HG03064 (cell line): ENCODE measurements around the gene MAP7D3.
"Not testable (repeated sequence)": the region's sequence is repeated elsewhere in the genome, so short reads cannot be mapped to it uniquely, and the experiment has no call there.

Source experiments
- ATAC-seq: cut with Tn5 transposase; IDR thresholded peaks from one replicate; pipeline ENCODE4 v1.9.1; 2021; ENCODE audit warnings: low read depth; ENCODE audit not compliant: unreplicated experiment

MAP7D3 gene

GRCh38 chrX:136251041-136251991 lies at the start of gene MAP7D3:
Gene MAP7D3, minus strand, starts transcription at chrX:136251400. Its CDS starts 42 bp downstream, at chrX:136251358.
- ATAC-seq: peak; percentile 77

- not testable (repeated sequence) for ATAC-seq
Observed at GRCh38 chrX:136300721-136301120, 49.5 kb upstream of the MAP7D3 start, which contains the start of gene ADGRG4. Gene ADGRG4, plus strand, starts transcription at chrX:136300963. Its CDS starts 7,815 bp downstream, at chrX:136308778.

DNA sequence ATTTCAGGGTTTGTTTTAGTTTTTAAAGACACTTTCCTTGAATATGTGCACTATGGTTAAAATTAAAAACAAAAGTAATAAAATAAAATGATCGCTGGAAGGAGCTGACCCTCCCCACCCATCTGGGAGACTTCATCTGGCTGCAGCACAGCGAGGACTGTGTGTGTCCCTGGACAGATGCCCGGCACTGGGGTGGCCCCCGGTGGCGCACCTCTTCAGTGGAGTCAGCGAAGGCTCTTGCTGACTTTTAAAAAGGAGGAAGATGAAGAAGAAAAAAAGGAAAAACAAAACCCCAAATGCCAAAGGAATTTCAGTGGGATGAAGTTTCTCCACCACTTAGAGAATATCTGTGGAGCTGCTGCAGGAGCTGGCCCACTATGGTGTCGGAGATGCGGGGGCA lies 44.2 kb upstream of the MAP7D3 start:
- ATAC-seq: no peak

- ATAC-seq: no peak
Observed at GRCh38 chrX:136292656-136293055, 41.5 kb upstream of the MAP7D3 start.

DNA sequence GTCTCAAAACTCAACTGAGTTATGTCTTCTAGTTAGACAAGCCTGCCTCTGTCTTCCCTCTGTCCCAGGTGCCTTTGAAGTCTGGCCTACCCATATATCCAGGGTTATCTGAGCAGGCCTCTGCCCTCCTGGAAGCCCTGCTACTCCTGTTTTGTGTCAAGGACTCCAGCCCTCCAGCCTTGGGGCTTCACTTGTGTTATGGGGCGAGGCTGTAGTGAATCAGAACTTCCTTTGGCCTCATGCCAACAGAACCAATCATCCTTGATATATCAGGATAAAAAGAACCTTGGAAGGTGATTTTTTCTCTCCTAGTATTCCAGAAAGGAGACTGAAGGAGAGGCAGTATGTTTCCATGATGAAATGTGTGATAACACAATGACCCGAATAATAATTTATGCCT lies 40.6 kb upstream of the MAP7D3 start:
- ATAC-seq: no peak

DNA sequence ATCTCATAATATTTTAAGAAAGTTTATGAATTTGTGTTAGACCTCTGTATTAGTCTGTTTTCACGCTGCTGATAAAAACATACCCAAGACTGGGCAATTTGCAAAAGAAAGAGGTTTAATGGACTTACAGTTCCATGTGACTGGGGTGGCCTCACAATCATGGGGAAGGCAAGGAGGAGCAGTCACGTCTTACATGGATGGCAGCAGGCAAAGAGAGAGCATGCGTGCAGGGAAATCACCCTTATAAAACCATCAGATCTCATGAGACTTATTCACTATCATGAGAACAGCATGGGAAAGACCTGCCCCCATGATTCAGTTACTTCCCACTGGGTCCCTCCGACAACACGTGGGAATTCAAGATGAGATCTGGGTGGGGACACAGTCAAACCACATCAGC lies 35.2 kb upstream of the MAP7D3 start:
- not testable (repeated sequence) for ATAC-seq

- no peak for ATAC-seq
Observed at GRCh38 chrX:136275553-136275952, 24.4 kb upstream of the MAP7D3 start.

DNA sequence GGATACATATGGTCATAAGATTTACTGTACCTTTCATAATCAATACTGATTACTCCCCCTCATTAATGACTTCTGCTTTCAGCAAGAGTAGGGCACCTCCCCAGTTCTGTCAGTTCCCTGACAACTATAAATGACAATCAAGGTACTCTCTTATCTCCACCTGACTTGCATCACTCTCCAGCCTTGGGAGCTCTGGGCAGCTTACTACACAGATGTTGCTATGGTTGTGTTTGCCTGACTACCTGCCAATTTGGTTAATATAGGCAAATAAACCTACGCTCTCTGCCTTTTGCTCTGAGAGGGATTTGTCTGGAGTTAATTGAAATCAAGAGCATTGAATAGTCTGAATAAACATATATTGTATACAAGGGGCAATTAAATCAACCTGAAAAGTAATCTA lies 22.8 kb upstream of the MAP7D3 start:
- no peak for ATAC-seq

- no peak for ATAC-seq
Observed at GRCh38 chrX:136272325-136272724, 21.1 kb upstream of the MAP7D3 start.

- no peak for ATAC-seq
Observed at GRCh38 chrX:136271300-136271699, 20.1 kb upstream of the MAP7D3 start.

DNA sequence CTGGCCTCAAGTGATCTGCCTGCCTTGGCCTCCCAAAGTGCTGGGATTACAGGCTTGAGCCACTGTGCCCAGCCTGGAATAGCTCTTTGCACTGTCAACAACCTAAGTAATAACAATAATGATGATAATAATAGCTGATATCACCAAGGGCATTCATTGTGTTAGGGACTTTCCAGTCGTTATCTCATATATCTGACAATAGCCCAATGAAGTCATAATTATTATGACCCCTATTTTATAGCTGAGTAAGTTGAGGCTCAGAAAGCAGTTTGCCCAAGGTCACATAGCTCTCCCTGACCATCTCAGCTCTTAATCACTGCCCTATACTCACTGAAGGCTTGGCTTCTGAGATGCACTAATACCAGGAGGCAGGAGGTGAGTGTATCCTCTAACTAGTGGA lies 18.7 kb upstream of the MAP7D3 start:
- no peak for ATAC-seq

DNA sequence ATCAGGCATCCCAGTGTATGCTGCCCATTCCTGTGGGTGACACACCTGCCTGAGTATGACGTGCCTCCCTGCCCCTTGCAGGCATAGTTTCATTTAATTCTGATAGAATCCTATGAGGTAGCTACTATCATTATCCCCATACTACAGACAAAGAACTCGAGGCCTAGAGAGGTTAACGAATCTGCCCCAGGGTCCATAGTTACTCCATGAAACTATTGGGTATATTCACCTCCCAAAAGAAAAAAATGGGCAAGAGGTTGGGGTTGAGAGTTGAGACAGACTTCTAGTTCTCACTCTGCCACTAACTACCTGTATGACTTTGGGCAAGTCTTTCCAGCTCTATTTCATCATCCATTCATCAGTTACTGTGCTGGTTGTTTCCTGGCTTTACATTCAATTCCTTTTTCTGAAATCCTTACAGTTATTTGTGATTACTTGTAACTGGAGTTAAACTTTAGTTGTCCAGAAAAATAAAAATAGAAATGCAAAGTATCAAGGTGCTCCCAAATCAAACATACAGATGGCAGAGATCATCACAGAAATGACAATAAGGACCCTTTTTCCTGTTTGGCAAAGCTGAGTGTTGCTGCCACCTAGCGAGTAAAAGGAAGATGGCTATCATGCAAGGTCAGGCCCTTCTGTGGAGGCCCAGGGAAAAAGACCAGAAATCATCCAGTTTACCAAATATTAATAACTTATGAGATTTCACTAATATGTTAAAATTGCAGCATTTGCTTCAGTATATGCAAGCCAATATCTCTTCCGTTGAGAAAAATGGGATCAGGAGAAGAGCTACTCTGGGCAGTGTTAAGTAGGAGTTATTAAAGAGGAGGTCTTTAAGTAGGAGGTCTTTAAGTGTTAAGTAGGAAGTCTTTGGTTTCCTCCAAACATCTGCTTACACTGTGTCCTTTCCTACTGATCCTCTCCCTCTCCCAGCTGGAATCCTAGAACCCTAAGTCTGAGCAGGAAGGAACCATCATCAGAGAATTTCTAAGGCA lies 17.1 kb upstream of the MAP7D3 start:
- peak; percentile 62 for ATAC-seq

DNA sequence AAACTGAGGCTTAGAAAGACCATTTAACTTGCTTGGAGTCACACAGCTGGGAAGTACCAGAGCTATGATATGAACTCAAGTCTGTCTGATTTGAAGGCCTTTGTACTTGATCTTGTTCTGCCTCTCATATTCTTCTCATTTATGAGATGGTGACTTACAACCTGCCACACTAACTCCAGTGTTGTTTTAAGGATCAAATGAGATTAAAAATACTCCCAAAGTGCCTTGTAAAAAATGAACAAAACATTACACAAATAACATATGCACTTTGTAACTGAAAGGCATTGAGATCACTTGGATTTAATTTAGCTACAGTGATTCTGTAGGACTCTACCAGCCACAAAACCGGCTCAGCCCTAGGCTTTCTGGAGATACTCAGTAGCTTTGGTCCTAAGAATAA lies 15.6 kb upstream of the MAP7D3 start:
- no peak for ATAC-seq

GRCh38 chrX:136262812-136263315 lies 11.7 kb upstream of the MAP7D3 start:
- no peak for ATAC-seq

- no peak for ATAC-seq
Observed at GRCh38 chrX:136262243-136262642, 11.0 kb upstream of the MAP7D3 start.

- ATAC-seq: no peak
Observed at GRCh38 chrX:136261321-136261720, 10.1 kb upstream of the MAP7D3 start.

- ATAC-seq: no peak
Observed at GRCh38 chrX:136260776-136261175, 9.6 kb upstream of the MAP7D3 start.

- ATAC-seq: no peak
Observed at GRCh38 chrX:136259543-136259942, 8.3 kb upstream of the MAP7D3 start.

GRCh38 chrX:136258951-136259350 lies 7.8 kb upstream of the MAP7D3 start:
- no peak for ATAC-seq

DNA sequence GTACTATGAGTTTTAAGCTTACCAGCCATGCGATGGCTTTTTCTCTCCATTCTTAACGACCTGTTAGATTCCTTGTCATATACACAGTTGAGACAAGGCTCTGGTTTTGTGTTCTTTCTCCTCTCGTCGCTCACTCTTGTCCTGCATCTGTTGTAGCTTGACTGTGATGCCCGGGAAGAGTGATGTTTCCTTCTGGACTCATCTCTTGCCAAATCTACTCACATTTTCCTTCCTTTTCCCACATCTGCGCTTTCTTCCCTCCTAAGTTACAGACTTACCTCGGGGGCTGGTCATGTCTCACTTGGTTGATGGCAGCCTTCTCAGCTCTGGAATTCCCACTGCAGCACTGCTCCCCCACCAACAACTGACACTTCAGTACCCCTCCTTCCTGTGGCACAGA lies 4.8 kb upstream of the MAP7D3 start:
- no peak for ATAC-seq

DNA sequence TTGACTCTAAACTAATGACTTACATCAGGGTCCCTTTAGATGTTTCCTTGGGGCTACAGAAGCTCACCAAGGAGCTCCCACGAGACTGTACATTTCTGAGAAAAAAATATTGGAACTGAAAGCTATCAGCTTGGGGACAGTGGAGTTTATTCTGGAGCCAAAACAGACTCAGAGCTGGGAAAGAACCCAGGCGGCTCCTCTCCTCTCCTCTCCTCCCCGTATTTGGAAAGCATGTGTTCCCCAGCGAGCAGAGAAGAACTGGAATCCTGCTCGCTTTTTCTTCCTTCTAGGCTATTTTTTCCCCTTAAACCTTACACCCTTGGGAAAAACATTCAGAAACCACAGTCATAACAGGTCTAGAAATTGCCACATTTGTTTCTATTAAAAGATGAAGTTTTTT lies 4.3 kb upstream of the MAP7D3 start:
- no peak for ATAC-seq
